ENCODE measurements around the gene LBHD1.
A peak's percentile ranks its signal among the peaks of the same experiment; 100 is the strongest.
"Not testable (repeated sequence)": the region's sequence is repeated elsewhere in the genome, so short reads cannot be mapped to it uniquely, and the experiment has no call there.

The LBHD1 gene

GRCh38 chr11:62671608-62672389 is at the start of gene LBHD1, which contains the start of gene UQCC3:
TSS of gene LBHD1 (minus strand) at chr11:62672267. CDS start at chr11:62670031, 2,236 bp downstream.
TSS of gene UQCC3 (plus strand) at chr11:62671673. CDS start at chr11:62671746, 73 bp downstream.
- peak; percentile 90 for DNase-seq

- DNase-seq, result no peak
Measured at GRCh38 chr11:62719302-62719978, 47.4 kb upstream of the LBHD1 start.

- DNase-seq, result no peak
Measured at GRCh38 chr11:62716816-62717215, 44.7 kb upstream of the LBHD1 start.

DNA sequence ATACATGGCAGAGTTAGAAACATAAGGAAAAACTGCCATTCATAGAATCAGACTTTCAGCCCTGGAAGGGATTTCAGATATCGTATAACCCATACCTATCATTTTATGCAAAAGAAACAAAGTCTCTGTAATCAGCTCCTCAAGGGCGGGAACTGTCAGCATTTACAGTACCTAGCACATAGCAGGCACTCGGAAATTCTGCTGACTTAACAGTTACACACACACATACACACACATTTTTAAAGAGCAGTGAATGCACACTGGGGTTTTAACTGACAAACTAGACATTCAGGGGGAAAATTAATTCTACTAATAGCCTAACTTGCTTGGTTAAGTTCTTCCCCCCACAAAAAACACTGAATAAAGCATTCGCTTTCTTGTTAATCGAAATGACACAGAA is 44.1 kb upstream of the LBHD1 start:
- DNase-seq, result no peak

DNA sequence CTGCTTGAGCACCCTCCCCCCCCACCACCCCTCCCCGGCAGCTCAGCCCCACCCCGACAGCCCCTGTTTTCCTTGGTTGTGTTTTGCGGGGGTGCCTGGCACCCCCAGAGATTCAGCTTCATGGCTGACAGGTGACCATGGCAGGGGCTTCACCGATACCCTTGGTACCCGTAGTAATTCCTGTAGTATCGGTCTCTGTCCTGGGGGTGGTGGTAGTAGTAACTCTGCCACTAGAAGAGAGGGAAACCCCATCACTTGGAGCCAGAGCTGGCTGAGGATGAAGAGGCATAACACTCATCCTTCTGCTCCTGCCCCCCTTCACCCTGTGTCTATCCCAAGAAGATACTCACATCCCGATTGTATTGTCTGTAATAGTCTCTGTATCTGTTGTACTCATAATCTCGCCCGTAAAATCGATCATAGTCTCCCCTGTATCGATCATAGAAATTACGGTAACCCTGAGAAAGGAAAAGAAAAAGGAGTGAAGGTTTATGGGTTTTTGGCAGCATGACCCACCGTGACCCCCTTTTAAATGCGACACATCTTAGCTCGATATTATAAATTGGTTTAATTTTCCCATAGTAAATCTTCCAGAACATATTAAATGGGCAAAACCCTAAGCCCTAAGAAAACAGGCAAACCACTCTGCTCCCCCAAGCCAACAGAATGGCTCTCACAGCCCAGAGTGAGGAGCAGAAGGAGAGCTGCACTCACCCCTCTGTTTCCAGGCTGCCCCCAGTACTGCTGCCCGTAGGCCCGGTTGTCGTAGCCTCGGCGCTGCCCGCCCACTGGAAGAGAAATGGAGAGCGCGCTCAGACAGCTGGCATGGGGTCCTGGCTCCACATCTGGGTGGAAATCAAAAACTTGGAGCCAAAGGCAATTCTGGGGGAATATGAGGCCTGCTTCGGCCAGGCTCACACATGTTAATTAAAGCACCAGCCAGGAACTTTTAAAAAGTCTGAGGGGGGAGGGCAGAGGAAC is 43.4 kb upstream of the LBHD1 start:
- DNase-seq, result no peak

DNA sequence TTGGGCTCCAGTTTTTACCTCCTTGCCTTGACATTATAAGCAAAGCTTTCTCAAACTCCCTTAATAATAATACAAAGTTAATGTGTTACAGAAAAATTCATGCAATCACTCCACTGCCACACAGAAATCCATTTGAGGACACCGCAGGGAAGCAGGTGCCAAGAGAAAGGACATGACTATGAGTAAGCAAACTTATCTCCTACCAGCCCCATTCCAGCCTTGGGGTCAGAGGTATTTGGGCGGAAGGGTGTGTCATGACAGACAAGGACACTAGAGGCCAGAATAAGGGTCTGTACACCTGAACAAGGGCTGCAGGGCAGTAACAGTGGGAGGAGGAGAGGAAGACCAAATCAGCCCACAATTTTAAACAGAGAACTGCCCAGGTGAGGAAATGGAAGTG is 41.3 kb upstream of the LBHD1 start:
- no peak for DNase-seq

DNA sequence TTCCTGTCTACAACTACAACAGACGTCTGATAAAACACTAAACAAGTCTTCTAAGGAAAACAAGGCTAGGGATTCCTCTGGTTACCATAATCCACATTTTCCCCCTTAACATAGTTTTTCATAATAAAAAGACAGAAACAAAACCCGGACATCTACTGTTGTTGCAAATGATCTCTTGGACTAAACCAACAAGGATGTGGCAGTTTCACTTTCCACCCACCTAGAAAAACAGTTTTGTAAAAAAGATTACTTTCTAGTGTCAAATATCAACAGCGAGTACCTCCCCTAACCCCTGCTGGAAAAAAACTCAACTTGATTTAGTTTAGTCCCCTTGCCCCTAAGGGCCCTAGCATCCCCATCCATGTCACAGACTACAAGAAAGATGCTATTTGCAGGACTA is 40.8 kb upstream of the LBHD1 start:
- DNase-seq, result no peak

GRCh38 chr11:62712276-62712812 is 40.3 kb upstream of the LBHD1 start:
- no peak for DNase-seq

GRCh38 chr11:62710001-62710345 is 37.9 kb upstream of the LBHD1 start:
- no peak for DNase-seq

GRCh38 chr11:62709247-62710000 is 37.4 kb upstream of the LBHD1 start:
- no peak for DNase-seq

DNA sequence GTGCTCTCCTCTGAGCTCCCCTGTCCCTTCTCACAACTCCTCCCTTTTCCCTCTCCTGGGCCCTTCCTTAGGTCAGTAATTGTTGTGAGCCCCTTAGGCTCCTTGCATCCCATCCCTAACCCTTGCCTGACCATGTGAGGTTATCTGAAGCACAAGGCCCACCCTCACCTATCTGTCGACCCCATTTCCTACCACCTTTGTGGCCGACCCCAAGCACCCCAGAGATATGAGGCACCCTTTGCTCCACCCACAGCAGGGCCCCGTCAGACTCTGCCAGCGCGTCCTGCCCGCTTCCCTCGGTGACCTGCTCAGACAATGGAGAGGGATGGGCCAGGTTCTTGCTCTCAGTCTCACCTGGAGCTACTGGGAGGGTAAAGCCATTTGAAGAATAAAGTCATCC is 36.7 kb upstream of the LBHD1 start:
- DNase-seq, result no peak

- DNase-seq, result no peak
Measured at GRCh38 chr11:62708392-62708791, 36.3 kb upstream of the LBHD1 start.

GRCh38 chr11:62707277-62707861 is 35.3 kb upstream of the LBHD1 start, which contains the start of the genes BSCL2 and GNG3:
TSS of gene BSCL2 (minus strand) at chr11:62707424. CDS start at chr11:62707195, 229 bp downstream.
TSS of gene GNG3 (plus strand) at chr11:62707676. CDS start at chr11:62708296, 620 bp downstream.
- DNase-seq, result no peak

DNA sequence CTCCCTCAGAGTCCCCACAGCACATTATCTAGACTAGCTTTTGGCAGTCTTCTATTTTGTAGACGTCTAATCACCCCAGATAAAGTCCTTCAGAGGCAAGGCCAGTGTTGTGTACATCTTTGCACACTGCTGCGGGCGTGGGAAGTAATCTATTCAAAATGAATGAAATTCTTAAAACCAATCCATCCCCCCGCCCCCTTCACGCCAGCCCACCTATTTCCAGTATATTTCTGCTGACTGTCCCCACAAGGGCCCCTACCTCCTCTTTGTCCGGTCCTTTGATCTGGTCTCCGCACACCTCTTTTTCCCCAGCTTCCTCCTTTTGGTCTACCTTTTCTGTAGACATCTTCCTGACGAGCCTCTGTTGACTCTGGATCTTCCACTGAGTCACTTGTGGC is 34.8 kb upstream of the LBHD1 start:
- no peak for DNase-seq

DNA sequence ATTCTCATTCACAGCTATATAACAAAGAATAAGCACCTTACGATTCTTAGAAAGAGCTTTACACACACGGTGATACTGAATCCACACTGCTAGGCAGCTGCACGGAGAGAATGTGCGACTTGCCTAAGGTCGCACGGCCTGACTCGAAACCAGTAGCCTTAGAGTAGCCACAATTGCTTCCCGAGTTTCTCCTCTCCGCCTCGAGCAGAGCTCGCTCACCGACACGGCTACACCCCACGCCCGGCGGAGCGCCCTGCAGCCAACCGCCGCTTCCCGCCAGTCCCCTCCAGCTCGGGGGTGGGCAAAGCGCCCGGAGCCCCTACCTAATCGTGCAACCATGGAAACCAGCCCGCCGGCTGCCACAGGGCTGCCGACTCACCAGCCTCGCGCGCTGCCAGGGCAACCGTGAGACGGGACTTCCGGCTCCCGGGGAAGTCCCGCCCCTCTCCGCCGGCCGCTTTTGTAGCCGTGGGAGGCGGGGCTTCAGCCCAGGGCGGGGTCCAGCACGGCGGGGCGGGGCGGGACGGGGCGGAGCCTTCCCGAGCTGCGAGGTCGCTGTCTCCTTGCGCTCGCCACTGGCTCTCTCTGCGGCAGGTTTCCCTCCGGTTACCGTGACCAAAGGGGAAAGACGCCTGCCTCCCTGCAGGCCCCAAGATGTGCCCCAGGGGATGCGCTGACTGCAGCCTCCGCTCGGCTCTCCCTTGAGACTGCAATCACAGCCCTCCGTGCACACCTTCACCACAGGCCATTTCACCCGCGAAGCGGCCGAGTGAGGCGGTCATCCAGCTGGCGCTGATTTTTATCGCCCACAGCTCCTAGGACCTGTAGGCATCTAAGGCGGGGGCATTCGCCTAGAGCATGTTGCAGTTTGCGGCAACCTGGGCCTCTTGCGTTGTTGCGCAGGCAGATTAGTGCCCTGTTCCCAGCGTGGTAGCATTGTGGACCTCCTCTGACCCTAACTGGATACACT is 34.1 kb upstream of the LBHD1 start:
- peak; percentile 91 for DNase-seq

GRCh38 chr11:62705413-62705812 is 33.3 kb upstream of the LBHD1 start:
- DNase-seq, result no peak

GRCh38 chr11:62703921-62704320 is 31.9 kb upstream of the LBHD1 start:
- DNase-seq, result not testable (repeated sequence)

DNA sequence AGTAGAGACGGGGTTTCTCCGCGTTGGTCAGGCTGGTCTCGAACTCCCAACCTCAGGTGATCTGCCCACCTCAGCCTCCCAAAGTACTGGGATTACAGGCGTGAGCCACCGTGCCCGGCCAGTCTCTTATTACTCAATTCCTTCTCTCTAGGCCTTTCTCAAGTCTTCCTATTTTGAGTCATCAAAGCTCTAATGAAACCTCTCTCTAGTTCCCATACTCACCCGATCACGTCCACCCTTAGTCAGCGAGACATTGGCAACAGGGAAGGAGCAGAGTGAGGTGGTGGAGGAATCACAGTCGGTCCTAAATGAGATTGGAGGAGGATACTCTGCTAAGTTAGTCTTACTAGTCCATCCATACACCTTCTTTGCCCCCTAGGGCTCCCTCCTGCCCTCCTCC is 30.2 kb upstream of the LBHD1 start:
- no peak for DNase-seq

GRCh38 chr11:62694455-62695167 is 22.5 kb upstream of the LBHD1 start:
- peak; percentile 76 for DNase-seq

DNA sequence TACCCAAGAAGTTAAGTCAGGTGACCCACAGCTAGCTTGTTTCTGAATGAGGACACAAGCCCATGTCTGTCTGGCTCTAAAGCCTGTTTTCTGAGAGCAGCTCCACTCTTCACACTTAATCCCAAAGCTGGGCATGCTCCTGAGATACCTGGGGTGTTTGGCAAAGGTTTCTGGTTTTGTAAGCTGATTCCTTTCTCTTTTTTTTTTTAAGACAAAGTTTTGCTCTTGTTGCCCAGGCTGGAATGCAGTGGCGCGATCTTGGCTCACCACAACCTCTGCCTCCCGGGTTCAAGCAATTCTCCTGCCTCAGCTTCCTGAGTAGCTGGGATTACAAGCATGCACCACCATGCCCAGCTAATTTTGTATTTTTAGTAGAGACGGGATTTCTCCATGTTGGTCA is 21.6 kb upstream of the LBHD1 start:
- not testable (repeated sequence) for DNase-seq

Data from 8988T (cell line).